Activated T-cell treated with anti-CD3 and anti-CD28 coated beads, Interleukin-2, amount 50 U/mL, for 1 hour (primary cell): ENCODE data around the gene ARHGAP9.
A peak's percentile ranks its signal among the peaks of the same experiment; 100 is the strongest.

Experiments
- DNase-seq: peaks from one replicate; pipeline ENCODE4 v3.0.0-alpha.2; 2020

The ARHGAP9 gene

DNA sequence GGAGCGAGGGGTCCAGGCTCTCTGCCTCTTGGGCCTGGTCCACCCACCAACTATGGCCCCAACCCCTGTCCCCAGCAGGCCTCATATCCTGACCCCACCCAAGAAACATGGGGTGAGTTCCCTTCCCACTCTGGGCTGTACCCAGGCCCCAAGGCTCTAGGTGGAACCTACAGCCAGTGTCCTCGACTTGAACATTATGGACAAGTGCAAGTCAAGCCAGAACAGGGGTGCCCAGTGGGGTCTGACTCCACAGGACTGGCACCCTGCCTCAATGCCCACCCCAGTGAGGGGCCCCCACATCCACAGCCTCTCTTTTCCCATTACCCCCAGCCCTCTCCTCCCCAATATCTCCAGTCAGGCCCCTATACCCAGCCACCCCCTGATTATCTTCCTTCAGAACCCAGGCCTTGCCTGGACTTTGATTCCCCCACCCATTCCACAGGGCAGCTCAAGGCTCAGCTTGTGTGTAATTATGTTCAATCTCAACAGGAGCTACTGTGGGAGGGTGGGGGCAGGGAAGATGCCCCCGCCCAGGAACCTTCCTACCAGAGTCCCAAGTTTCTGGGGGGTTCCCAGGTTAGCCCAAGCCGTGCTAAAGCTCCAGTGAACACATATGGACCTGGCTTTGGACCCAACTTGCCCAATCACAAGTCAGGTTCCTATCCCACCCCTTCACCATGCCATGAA, 8.6 kb downstream of the ARHGAP9 start:
- no peak for DNase-seq

DNA sequence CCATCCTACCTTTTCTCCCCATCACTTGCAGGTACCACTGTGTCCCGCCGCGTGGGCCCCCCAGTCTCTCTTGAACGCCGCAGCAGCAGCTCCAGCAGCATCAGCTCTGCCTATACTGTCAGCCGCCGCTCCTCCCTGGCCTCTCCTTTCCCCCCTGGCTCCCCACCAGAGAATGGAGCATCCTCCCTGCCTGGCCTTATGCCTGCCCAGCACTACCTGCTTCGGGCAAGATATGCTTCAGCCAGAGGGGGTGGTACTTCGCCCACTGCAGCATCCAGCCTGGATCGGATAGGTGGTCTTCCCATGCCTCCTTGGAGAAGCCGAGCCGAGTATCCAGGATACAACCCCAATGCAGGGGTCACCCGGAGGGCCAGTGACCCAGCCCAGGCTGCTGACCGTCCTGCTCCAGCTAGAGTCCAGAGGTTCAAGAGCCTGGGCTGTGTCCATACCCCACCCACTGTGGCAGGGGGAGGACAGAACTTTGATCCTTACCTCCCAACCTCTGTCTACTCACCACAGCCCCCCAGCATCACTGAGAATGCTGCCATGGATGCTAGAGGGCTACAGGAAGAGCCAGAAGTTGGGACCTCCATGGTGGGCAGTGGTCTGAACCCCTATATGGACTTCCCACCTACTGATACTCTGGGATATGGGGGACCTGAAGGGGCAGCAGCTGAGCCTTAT, 9.2 kb downstream of the ARHGAP9 start:
- no peak for DNase-seq

GRCh38 chr12:57469296-57470164, 10.1 kb downstream of the ARHGAP9 start:
- no peak for DNase-seq

DNA sequence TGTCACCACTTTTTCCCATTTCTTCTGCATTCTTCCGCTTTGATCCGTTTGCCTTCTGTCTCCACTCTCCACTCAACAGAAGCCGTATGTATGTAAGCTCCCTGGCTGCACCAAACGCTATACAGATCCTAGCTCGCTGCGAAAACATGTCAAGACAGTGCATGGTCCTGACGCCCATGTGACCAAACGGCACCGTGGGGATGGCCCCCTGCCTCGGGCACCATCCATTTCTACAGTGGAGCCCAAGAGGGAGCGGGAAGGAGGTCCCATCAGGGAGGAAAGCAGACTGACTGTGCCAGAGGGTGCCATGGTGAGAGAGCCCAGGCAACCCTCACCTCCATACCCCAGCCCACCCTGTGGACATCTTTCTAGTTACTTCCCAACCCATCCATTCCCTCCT, 11.8 kb downstream of the ARHGAP9 start:
- no peak for DNase-seq

DNA sequence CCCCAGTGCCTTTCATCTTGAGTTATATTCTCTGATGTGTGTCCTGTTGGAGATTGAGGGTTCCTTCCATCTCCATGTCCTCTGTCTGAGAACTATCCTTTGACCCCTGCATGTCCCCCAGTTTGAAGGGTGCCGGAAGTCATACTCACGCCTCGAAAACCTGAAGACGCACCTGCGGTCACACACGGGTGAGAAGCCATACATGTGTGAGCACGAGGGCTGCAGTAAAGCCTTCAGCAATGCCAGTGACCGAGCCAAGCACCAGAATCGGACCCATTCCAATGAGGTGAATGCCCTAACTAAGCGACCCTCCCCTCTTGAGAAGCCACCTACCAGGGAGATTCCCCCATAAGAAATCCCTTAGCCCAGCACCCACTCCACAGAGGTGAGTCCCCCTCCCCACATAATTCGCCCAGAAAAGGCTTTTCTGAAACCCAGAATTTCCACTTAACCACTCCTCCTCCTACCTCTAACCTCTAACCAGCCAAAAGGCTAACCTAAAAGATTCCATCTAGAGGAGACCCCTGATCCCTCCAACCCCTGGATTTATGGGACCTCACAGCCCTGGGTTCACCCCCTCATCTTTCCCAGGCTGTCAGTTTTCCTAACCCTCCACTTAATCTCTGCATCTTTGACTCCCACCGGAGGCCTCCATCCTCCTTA, 12.3 kb downstream of the ARHGAP9 start:
- no peak for DNase-seq

GRCh38 chr12:57465747-57466505, 13.7 kb downstream of the ARHGAP9 start:
- DNase-seq, result no peak

- DNase-seq, result no peak
Observed at GRCh38 chr12:57465030-57465746, 14.5 kb downstream of the ARHGAP9 start.

DNA sequence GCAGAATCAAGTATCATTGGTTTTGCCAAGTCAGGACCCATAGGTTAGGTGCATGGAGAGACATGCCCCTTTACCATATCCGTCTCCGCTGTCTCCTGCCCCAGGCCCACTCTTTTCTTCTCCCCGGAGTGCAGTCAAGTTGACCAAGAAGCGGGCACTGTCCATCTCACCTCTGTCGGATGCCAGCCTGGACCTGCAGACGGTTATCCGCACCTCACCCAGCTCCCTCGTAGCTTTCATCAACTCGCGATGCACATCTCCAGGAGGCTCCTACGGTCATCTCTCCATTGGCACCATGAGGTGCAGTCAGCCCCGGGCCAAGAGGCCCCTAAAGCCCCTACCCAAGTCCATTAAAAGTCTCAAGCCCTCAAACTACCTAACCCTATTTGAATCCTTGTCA, 15.1 kb downstream of the ARHGAP9 start:
- DNase-seq, result no peak

DNA sequence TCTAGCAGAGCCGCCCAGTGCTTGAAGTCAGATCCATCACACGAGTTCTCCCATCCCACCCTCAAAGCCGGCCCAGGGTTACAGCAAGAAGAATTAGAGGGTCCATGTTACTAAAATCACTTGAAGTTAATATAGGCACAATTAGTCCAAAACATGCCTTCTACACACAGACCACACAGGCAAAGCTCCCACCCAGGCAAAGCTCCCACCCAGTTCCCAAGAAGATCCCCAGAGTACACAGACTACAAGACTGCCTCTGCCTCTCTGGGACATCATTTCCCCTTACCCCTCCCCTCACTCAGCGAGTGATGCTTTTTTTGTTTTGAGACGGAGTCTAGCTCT, 16.8 kb downstream of the ARHGAP9 start:
- DNase-seq, result no peak

DNA sequence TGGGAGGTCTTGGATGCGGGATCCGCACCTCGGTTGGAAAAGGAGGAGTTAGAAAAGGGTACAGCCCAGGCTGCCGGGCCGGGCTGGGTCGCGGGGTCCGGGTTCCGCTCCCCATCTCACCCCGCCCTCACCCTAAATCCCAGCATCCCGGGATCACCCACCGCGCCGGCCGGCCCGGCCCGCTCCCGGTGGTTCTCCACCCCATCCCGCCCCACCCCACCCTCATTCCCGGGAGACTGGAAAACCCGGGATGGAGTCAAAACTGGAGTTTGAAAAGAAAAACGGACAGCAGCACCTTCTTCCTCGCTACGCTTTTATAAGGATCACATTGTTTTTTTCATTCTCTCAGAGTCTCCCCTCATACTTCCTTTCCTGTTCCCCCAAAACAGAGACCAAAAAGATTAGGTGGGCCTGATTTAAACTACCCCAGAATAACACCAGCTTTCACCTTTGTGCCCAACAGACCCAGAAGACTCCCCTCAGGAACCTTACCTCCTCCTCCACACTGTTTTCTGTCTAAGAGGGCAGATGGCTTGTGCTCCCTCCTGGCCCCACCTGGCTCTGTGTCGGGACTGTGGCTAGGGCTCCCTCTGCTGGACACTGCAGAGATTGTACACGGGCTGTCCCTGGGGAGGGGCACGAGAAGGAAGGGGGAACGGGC, 17.3 kb downstream of the ARHGAP9 start:
- DNase-seq, result peak; percentile 88

DNA sequence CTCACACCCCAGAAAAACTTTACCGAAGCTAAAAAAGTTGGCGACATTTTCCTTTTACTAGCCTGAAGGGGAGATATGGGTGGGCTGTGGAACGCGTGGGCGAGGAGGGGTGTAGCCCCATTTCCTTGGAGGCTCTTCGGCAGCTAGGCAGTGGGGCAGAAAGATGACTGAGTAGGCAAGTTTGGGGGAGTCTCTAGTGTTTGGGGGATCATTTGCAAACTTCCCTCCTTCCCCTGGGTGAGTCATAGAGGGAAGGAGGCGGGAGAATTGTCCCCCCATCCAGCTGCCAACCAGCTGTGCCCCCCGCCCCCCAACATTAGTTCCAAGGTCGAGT, 17.8 kb downstream of the ARHGAP9 start:
- DNase-seq, result no peak

- DNase-seq, result peak; percentile 44
Observed at GRCh38 chr12:57461276-57461916, 18.3 kb downstream of the ARHGAP9 start.

- DNase-seq, result no peak
Observed at GRCh38 chr12:57460841-57461275, 18.8 kb downstream of the ARHGAP9 start.

GRCh38 chr12:57460468-57460784, 19.2 kb downstream of the ARHGAP9 start:
- no peak for DNase-seq

GRCh38 chr12:57459750-57460467, 19.8 kb downstream of the ARHGAP9 start, which contains the start of gene GLI1:
TSS of gene GLI1 (plus strand) at chr12:57459785. CDS start at chr12:57463692, 3,907 bp downstream.
- DNase-seq, result no peak

GRCh38 chr12:57459055-57459749, 20.5 kb downstream of the ARHGAP9 start:
- peak; percentile 92 for DNase-seq

GRCh38 chr12:57458665-57459054, 21.0 kb downstream of the ARHGAP9 start:
- no peak for DNase-seq

DNA sequence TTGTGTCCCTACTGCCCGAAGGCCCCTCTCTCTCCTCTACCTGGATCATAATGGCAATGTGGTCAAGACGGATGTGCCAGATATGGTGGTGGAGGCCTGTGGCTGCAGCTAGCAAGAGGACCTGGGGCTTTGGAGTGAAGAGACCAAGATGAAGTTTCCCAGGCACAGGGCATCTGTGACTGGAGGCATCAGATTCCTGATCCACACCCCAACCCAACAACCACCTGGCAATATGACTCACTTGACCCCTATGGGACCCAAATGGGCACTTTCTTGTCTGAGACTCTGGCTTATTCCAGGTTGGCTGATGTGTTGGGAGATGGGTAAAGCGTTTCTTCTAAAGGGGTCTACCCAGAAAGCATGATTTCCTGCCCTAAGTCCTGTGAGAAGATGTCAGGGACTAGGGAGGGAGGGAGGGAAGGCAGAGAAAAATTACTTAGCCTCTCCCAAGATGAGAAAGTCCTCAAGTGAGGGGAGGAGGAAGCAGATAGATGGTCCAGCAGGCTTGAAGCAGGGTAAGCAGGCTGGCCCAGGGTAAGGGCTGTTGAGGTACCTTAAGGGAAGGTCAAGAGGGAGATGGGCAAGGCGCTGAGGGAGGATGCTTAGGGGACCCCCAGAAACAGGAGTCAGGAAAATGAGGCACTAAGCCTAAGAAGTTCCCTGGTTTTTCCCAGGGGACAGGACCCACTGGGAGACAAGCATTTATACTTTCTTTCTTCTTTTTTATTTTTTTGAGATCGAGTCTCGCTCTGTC, 22.8 kb downstream of the ARHGAP9 start:
- DNase-seq, result no peak
